Middle frontal gyrus (tissue), 1 donor: Measurements from ENCODE around the gene LSM4.

ENCODE experiments used
- DNase-seq: peaks from one replicate; pipeline ENCODE4 v3.0.0-alpha.2; 2015; ENCODE audit warnings: low spot score; ENCODE audit errors: extremely low spot score

Gene LSM4

GRCh38 chr19:18292810-18293641 is 29.9 kb downstream of the LSM4 start:
- DNase-seq: no peak

- no peak for DNase-seq
These were observed 30.4 kb downstream of the LSM4 start for GRCh38 chr19:18292462-18292809.

- DNase-seq: peak; percentile 66
These were observed 31.1 kb downstream of the LSM4 start for GRCh38 chr19:18291590-18292461.

GRCh38 chr19:18291019-18291524 is 31.8 kb downstream of the LSM4 start:
- DNase-seq: no peak

GRCh38 chr19:18290302-18291018 is 32.4 kb downstream of the LSM4 start:
- DNase-seq: no peak

- no peak for DNase-seq
These were observed 33.2 kb downstream of the LSM4 start for GRCh38 chr19:18289471-18290301.

GRCh38 chr19:18287836-18288772 is 34.8 kb downstream of the LSM4 start:
- no peak for DNase-seq

GRCh38 chr19:18286973-18287635 is 35.8 kb downstream of the LSM4 start:
- no peak for DNase-seq

GRCh38 chr19:18284712-18285360 is 38.0 kb downstream of the LSM4 start:
- DNase-seq: no peak

GRCh38 chr19:18283338-18283737 is 39.5 kb downstream of the LSM4 start:
- DNase-seq: no peak

GRCh38 chr19:18282788-18283141 is 40.1 kb downstream of the LSM4 start:
- no peak for DNase-seq

- DNase-seq: no peak
These were observed 40.7 kb downstream of the LSM4 start for GRCh38 chr19:18282021-18282787.

GRCh38 chr19:18281082-18282020 is 41.5 kb downstream of the LSM4 start, which contains the start of gene JUND:
JUND (minus strand) TSS chr19:18281622; CDS start chr19:18281484, 138 bp downstream.
- DNase-seq: peak; percentile 94

- peak; percentile 55 for DNase-seq
These were observed 42.4 kb downstream of the LSM4 start for GRCh38 chr19:18280247-18281081.

- peak; percentile 87 for DNase-seq
These were observed 43.2 kb downstream of the LSM4 start for GRCh38 chr19:18279516-18280246.
